H54 (cell line): Measurements from ENCODE around the gene KDM6A.
"Not testable (repeated sequence)": the region's sequence is repeated elsewhere in the genome, so short reads cannot be mapped to it uniquely, and the experiment has no call there.

Source experiments
- DNase-seq: peaks from one replicate; pipeline ENCODE4 v3.0.0; 2011; ENCODE audit warnings: low spot score, mixed read lengths; ENCODE audit not compliant: insufficient read length
- FAIRE-seq: peaks from 3 replicates; lab custom pipeline; 2011; peaks lifted over from hg19 to GRCh38; lab: Jason Lieb, UNC
- POLR2A ChIP-seq: IDR thresholded peaks from 2 replicates; pipeline ENCODE4 v1.6.1; 2011; ENCODE audit warnings: low read depth, mild to moderate bottlenecking, low read length

KDM6A gene

DNA sequence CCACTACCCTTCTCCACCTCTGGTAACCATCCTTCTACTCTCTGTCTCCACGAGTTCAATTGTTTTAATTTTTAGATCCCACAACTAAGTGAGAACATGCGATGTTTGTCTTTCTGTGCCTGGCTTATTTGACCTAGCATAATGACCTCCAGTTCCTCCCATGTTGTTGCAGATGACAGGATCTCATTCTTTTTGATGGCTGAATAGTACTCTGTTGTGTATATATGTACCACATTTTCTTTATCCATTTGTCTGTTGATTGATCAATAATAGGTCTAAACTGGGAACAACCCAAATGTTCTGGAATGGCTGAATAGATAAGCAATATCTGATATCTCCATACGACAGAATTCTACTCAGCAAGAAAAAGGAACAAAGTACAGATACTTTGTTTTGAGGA is 260.5 kb downstream of the KDM6A start:
- FAIRE-seq (no peak), DNase-seq (no peak)
- no peak for TF ChIP-seq POLR2A

DNA sequence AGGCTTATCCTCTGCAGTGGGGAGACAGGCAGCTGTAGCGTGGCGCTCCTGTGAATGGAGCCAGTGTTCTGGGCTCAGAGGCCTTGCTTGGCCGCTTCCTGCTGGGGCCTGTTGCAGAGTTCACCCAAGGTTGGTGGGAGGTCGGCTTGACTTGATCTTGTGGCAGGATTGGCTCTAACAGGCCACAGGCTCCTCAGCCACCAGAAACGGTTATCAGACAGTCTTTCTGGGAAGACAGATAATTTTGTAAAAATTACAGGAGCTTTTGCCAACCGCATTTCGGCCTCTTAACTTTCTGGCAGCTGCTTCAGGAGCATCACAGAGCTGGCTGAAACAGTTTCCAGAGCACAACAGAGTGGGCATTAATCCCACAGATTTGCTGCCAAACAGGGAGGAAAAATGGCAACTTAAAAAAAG is 261.3 kb downstream of the KDM6A start:
- DNase-seq (no peak), FAIRE-seq (no peak)
- TF ChIP-seq POLR2A, result no peak

DNA sequence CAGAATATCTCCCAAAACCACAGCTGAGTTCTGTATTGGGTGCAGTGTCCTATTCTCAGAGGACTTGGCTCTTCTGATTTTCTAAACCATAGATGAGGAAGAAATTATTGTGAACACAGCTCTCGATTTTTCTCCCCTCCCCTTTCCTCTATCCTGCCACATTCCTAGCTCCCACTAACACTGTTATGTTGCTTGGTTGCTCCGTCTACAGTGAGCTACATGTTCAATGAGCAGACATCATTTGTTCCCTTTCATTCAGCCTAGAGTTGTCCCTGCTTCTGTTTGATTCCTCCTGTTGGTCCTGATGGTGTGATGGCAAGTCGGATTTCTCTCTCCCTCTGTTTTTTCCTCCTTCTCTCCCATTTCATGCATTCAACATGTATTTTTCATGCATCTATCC is 261.8 kb downstream of the KDM6A start:
- FAIRE-seq, result no peak
- no peak for DNase-seq
- no peak for TF ChIP-seq POLR2A

DNA sequence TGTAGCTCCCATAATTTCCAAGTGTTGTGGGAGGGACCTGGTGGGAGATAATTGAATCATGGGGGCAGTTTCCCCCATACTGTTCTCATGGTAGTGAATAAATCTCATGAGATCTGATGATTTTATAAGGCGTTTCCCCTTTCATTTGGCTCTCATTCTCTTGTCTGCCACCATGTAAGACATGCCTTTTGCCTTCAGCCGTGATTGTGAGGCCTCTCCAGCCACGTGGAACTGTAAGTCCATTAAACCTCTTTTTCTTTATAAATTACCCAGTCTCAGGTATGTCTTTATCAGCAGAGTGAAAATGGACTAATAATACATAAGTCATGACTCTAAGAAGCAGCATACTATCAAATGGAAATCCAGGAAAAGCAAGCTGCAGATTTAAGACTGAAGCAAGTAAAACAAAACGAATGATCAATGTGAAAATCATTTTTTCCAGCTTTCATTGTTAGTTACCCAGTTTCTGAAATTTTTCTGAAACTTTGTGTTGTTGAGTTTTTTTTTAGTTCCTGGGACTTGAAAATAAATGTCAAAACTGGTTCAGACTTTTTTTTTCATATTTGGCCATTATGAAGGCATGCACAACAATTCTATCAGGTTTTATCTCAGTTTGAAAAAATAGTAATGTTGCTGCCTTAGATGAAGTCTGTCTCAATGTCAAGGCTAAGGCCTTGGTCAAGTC is 262.5 kb downstream of the KDM6A start:
- FAIRE-seq, DNase-seq: not testable (repeated sequence)

- no peak for TF ChIP-seq POLR2A
- DNase-seq (no peak), FAIRE-seq (no peak)
These were observed 264.5 kb downstream of the KDM6A start for GRCh38 chrX:45137531-45137930.

GRCh38 chrX:45138525-45138924 is 265.5 kb downstream of the KDM6A start:
- no peak for TF ChIP-seq POLR2A
- no peak for DNase-seq
- no peak for FAIRE-seq

- no peak for FAIRE-seq
- no peak for TF ChIP-seq POLR2A
- DNase-seq, result no peak
These were observed 267.8 kb downstream of the KDM6A start for GRCh38 chrX:45140812-45141211.

DNA sequence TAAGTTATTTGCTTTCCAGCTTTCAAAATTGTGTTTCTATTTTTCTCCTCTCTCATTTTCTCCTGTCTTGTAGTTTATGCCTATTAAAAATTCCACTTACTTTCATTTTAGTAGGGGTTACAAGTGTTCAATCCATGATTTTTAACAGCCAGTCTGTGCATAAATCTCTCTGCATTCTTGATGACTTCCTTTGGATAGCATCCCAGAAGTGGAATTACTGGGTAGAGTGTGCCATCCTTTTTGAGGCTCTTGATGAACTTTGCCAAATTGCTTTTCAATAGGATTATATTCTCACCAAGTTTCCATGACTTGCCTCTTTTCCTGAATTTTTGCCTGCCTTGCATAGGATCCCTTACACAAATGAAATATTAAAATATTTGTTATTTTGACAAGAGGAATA is 269.2 kb downstream of the KDM6A start:
- DNase-seq, result no peak
- FAIRE-seq, result no peak

GRCh38 chrX:45143455-45143854 is 270.5 kb downstream of the KDM6A start:
- no peak for TF ChIP-seq POLR2A
- FAIRE-seq (no peak), DNase-seq (no peak)

More for the DNA sequence above, 269.2 kb downstream of the KDM6A start:
- TF ChIP-seq POLR2A, result no peak

DNA sequence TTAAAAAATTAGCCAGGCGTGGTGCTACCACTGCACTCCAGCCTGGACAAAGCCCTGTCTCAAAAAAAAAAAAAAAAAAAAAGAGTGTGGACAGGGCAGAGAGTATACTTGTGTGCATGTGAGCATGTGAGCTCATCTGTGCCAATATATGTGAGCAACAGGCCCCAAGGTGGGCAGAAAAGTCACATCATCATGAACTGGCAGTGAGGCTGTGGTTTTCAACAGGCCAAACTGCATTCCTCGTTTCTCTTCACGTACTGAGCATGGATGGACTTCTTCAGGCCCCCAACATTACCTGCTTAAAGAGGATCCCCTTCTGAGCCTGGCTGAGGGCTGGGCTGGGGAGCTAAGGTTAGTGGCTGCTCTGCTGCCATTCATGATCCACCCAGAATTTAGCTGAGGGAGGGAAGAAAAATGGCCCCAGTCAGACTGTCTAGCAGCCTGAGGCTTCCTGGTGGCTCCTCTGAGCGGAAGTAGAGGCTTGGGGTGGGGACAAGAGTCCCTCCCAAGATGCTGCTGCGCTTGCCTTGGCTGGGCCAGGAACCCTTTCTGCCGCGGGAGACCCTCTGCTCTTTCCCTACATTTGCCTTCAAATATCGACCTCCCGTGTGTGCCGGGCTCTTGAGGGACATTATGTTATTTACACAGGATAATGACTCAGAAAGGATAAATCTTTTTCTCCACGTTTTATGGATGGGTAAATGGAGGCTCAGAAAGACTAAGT is 272.7 kb downstream of the KDM6A start:
- FAIRE-seq (no peak), DNase-seq (no peak)
- no peak for TF ChIP-seq POLR2A

- DNase-seq (no peak), FAIRE-seq (no peak)
- no peak for TF ChIP-seq POLR2A
These were observed 277.8 kb downstream of the KDM6A start for GRCh38 chrX:45150821-45151220.

DNA sequence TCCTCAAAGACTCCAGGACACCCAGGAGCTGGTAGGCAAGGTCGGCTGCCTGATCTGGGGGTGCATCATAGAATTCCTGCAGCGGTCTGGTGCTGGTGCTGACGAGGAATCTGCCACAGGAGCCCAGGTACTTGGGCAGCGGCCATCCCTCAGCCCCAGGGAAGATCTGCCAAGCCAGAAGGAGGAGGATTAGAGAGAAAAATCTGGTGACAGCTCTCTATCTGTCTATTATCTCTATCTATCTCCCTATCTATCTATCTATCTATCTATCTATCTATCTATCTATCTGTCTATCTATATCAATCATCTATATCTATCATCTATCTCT is 281.0 kb downstream of the KDM6A start:
- DNase-seq (no peak), FAIRE-seq (no peak)
- no peak for TF ChIP-seq POLR2A

GRCh38 chrX:45154462-45154861 is 281.5 kb downstream of the KDM6A start:
- TF ChIP-seq POLR2A, result no peak
- FAIRE-seq, result no peak
- DNase-seq, result no peak

GRCh38 chrX:45157647-45158046 is 284.7 kb downstream of the KDM6A start:
- DNase-seq (no peak), FAIRE-seq (no peak)
- TF ChIP-seq POLR2A, result no peak
